Activated naive CD4-positive, alpha-beta T cell treated with anti-CD3 and anti-CD28 coated beads, Interleukin-2, amount 50 U/mL, for 72 hours (primary cell): ENCODE data around the gene DAND5. TPM values are rescaled to one million over a fixed set of nuclear protein-coding genes. Genes with fewer than 3 reads are reported as not detected.
"Not testable (repeated sequence)": the region's sequence is repeated elsewhere in the genome, so short reads cannot be mapped to it uniquely, and the experiment has no call there.

Experiments used
- ATAC-seq, 2 donors: fragments of 150-1000 bp; cut with Tn5 transposase; 2 replicates each; pipeline ENCODE4 v1.10.0; 2021; ENCODE audit warnings: mild to moderate bottlenecking in 2 of 2, moderate library complexity in 2 of 2
- DNase-seq, 2 donors: peaks; one replicate each; pipeline ENCODE4 v3.0.0; 2021 to 2022; ENCODE audit warnings: low spot score in 2 of 2
- H3K27ac Mint-ChIP-seq, 2 donors: one replicate each; pipeline ENCODE4 v1.8.0; 2022; ENCODE audit warnings: mild to moderate bottlenecking in 2 of 2, mixed read lengths in 2 of 2
- H3K36me3 Mint-ChIP-seq, 2 donors: one replicate each; pipeline ENCODE4 v1.8.0; 2022; ENCODE audit warnings: mixed read lengths in 2 of 2
- H3K9me3 Mint-ChIP-seq, 2 donors: one replicate each; pipeline ENCODE4 v1.8.0; 2022; ENCODE audit warnings: mixed read lengths in 2 of 2
- total RNA-seq, 2 donors: library from RNA; stranded (reverse); gene quantifications; one replicate each; pipeline ENCODE4 v1.2.3, GENCODE V29; 2022

DAND5 gene
- total RNA-seq, 2 donors from 2014 or later: 0.31 to 1.3 TPM

- ATAC-seq (no peak), DNase-seq (no peak)
- H3K36me3 Mint-ChIP-seq: peaks cover 48 to 65% of the 10 kb centered on the region in 2 donors
- H3K27ac Mint-ChIP-seq: peak overlapping the region; percentile 97 to 99
- no peaks in the 10 kb centered on the region for H3K9me3 Mint-ChIP-seq
Observed at GRCh38 chr19:12940897-12941296, 28.5 kb upstream of the DAND5 start.

- peak overlapping the region; percentile 42 to 79 for H3K27ac Mint-ChIP-seq
- DNase-seq (no peak), ATAC-seq (no peak)
- peaks cover 58 to 75% of the 10 kb centered on the region in 2 donors for H3K36me3 Mint-ChIP-seq
- H3K9me3 Mint-ChIP-seq: no peaks in the 10 kb centered on the region
Observed at GRCh38 chr19:12943437-12944044, 25.8 kb upstream of the DAND5 start.

DNA sequence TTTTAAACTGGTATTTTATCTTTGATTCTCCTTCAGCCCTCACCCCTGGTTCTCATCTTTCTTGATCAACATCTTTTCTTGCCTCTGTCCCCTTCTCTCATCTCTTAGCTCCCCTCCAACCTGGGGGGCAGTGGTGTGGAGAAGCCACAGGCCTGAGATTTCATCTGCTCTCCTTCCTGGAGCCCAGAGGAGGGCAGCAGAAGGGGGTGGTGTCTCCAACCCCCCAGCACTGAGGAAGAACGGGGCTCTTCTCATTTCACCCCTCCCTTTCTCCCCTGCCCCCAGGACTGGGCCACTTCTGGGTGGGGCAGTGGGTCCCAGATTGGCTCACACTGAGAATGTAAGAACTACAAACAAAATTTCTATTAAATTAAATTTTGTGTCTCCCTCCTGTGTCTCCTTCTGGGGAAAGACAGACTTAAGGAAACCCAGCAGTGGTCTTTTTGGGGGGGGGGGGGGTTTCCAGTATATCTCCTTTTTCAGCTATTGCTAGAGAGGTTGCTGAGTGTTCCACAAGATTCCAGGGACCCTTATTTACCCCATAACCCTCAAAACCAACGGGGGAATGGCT lies 25.2 kb upstream of the DAND5 start:
- H3K9me3 Mint-ChIP-seq: no peaks in the 10 kb centered on the region
- ATAC-seq (no peak), DNase-seq (no peak)
- H3K27ac Mint-ChIP-seq: peak overlapping the region; percentile 97 to 100
- H3K36me3 Mint-ChIP-seq: peaks cover 52 to 69% of the 10 kb centered on the region in 2 donors

DNA sequence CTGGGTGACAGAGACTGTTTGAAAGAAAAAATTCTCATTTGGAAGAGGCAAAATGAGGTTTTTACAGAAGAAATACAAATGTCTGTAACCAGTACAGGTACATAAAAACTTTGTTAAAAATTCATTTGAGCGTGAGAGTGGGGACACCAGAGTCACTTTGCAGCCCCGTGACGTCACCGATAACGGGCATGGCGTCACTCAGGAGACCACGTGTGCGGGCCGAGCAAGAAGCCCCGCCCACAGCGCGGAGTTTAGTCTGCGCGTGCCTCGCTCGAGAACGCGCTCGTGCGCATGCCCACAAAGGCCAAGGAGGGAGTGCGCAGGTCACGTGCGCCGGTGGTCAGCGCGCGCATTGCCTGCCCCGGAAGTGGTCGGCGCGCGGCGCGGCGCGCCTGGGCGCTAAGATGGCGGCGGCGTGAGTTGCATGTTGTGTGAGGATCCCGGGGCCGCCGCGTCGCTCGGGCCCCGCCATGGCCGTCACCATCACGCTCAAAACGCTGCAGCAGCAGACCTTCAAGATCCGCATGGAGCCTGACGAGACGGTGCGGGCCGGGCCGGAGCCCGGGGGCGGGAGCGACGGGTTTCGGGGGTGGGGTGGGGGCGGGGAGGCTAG lies 23.8 kb upstream of the DAND5 start, which contains the start of gene RAD23A:
Gene RAD23A, plus strand, starts transcription at position 384 of the 613 bp plus-strand sequence. Its CDS starts 87 bp downstream, at position 471.
- ATAC-seq: peak; percentile 75 to 76
- DNase-seq: peak; percentile 98 to 99
- Mint-ChIP-seq H3K9me3 (no peaks in the 10 kb centered on the region), H3K27ac (peak within 1 kb of the TSS; percentile 97 to 100), H3K36me3 (peaks cover 49 to 68% of the 10 kb centered on the region in 2 donors)

GRCh38 chr19:12946092-12946721 lies 23.2 kb upstream of the DAND5 start:
- Mint-ChIP-seq H3K36me3 (peaks cover 45 to 61% of the 10 kb centered on the region in 2 donors), H3K9me3 (no peaks in the 10 kb centered on the region), H3K27ac (peak overlapping the region; percentile 97 to 98)
- peak; percentile 43 to 58 for ATAC-seq
- DNase-seq: peak in 1 of 2 donors; percentile 59

DNA sequence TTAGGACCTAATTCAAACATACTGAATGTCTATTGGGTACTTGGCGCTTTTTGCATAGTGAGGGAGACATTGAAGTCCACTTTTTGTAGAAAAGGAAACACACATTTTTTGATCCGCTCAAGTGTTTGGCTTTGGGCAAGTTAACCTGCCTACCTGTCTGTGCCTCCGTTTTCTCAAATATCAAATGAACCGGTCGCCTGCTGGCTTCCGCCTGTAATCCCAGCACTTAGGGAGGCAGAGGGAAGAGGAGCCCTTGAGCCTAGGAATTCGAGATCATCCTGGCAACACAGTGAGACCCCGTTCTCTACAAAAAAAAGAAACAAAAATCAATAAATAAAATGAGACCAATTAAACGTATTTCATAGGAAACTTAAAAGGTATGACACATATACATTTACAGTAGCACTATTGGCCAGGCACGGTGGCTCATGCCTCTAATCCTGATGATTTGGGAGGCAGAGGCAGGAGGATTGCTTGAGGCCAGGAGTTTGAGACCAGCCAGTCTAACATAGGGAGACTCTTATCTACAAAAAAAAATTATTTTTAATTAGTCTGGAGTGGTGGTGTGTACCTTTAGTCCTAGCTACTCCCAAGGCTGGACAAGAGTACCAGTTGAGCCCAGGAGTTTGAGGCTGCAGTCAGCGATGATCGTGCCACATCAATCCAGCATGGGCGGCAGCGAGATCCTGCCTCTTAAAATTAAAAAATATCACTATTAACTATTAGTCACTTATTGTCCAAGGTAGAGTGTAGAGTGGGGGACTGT lies 22.5 kb upstream of the DAND5 start:
- no peak for ATAC-seq
- peaks cover 45 to 60% of the 10 kb centered on the region in 2 donors for H3K36me3 Mint-ChIP-seq
- H3K27ac Mint-ChIP-seq: peak overlapping the region; percentile 97 to 98
- H3K9me3 Mint-ChIP-seq: no peaks in the 10 kb centered on the region
- DNase-seq: no peak

- ATAC-seq: no peak
- no peaks in the 10 kb centered on the region for H3K9me3 Mint-ChIP-seq
- peaks cover 45 to 58% of the 10 kb centered on the region in 2 donors for H3K36me3 Mint-ChIP-seq
- DNase-seq: no peak
- H3K27ac Mint-ChIP-seq: peak overlapping the region; percentile 53 to 98
Observed at GRCh38 chr19:12947702-12948611, 21.4 kb upstream of the DAND5 start.

- Mint-ChIP-seq H3K27ac (peak overlapping the region; percentile 53 to 77), H3K9me3 (no peaks in the 10 kb centered on the region), H3K36me3 (peaks cover 37 to 51% of the 10 kb centered on the region in 2 donors)
- ATAC-seq: no peak
- DNase-seq: no peak
Observed at GRCh38 chr19:12948612-12949362, 20.6 kb upstream of the DAND5 start.

DNA sequence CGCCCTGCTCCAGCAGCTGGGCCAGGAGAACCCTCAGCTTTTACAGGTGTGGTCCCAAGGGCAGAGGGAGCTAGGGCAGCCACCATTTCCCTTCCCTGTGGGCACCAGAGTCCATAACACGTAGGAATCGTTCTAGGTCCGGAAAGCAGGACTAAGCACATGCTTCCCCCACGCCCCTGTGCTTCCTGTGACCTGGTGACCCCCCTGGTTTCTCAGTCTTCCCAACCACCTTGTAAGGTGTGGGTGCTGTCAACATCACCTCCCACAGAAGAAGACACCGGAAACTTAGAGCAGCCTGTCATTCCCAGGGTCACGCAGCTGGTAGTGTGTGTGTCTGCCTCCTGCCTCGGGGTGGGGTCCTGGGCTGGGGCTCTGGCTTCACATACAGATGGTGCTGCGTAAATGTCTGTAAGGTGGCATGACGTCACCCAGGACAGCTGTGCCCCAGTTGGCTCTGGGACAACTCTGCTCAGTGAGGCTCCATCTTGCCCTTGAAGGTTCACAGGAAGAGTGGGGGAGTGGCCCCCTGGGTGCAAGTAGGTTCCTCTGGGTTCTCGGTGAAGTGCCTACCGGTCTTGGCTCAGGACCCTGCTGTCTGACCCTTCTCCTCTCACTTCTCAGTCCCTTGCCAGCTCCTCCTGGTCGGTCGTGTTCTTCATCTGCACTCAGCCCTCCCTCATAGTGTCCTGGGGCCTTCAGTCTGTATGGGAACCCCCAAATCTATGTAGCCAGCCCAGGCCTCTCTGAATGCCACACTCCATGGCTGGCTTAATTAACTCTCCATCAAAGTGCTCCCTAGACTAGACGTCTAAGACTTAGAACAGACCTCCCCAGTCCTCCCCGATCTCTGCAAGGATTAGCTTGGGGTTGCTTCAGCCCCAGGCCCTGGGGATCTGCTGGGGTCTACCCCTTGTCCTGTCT lies 19.8 kb upstream of the DAND5 start:
- DNase-seq: no peak
- no peak for ATAC-seq
- H3K27ac Mint-ChIP-seq: peak overlapping the region; percentile 58 to 92
- no peaks in the 10 kb centered on the region for H3K9me3 Mint-ChIP-seq
- peaks cover 36 to 50% of the 10 kb centered on the region in 2 donors for H3K36me3 Mint-ChIP-seq

DNA sequence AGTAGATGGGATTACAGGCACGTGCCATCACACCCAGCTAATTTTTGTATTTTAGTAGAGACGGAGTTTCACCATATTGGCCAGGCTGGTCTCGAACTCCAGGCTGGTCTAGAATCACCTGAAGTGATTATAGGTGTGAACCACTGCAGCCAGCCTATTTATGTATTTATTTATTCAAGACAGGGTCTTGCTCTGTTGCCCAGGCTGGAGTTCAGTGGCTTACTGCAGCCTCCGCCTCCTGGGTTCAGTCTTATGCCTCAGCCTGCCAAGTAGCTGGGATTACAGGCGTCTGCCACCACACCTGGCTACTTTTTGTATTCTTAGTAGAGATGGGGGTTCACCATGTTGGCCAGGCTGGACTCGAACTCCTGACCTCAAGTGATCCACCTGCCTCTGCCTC lies 17.3 kb upstream of the DAND5 start:
- peaks cover 15 to 46% of the 10 kb centered on the region in 2 donors for H3K36me3 Mint-ChIP-seq
- peak overlapping the region in 1 of 2 donors; percentile 11 for H3K27ac Mint-ChIP-seq
- not testable (repeated sequence) for H3K9me3 Mint-ChIP-seq

DNA sequence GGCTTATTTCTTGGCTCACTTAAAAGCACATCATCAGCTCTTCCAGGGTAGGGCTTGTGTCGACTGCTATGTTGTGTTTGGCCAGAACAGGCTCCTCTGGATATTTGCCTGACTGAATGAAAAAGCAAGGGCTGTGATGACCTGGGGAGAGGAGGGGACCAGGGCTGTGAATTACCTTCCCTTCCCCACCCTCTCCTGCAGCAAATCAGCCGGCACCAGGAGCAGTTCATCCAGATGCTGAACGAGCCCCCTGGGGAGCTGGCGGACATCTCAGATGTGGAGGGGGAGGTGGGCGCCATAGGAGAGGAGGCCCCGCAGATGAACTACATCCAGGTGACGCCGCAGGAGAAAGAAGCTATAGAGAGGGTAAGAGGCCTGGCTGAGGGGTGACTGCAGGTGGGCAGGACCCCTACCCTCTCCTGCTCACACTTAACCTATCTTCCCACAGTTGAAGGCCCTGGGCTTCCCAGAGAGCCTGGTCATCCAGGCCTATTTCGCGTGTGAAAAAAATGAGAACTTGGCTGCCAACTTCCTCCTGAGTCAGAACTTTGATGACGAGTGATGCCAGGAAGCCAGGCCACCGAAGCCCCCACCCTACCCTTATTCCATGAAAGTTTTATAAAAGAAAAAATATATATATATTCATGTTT lies 16.8 kb upstream of the DAND5 start:
- Mint-ChIP-seq H3K27ac (peak overlapping the region in 1 of 2 donors; percentile 55), H3K9me3 (no peaks in the 10 kb centered on the region), H3K36me3 (peaks cover 13 to 46% of the 10 kb centered on the region in 2 donors)
- DNase-seq (no peak), ATAC-seq (no peak)

More for the DNA sequence above, 17.3 kb upstream of the DAND5 start:
- DNase-seq, ATAC-seq: not testable (repeated sequence)

DNA sequence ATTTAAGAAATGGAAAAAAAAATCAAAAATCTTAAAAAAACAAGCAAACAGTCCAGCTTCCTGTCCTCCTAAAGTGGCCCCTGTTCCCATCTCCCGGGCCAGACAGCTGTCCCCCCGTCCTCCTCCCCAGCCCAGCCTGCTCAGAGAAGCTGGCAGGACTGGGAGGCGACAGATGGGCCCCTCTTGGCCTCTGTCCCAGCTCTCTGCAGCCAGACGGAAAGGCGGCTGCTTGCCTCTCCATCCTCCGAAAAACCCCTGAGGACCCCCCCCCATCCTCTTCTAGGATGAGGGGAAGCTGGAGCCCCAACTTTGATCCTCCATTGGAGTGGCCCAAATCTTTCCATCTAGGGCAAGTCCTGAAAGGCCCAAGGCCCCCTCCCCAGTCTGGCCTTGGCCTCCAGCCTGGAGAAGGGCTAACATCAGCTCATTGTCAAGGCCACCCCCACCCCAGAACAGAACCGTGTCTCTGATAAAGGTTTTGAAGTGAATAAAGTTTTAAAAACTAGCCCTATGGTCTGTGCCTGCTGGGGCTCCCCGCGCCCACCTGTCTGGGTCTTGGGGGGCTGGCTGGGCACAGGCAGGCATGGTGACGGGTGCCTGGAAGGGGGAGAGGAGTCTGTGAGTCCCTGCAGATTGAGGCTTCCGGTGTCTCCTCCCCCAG lies 16.1 kb upstream of the DAND5 start:
- ATAC-seq (no peak), DNase-seq (no peak)
- H3K27ac Mint-ChIP-seq: no peak overlapping the region
- peaks cover 11 to 45% of the 10 kb centered on the region in 2 donors for H3K36me3 Mint-ChIP-seq
- H3K9me3 Mint-ChIP-seq: no peaks in the 10 kb centered on the region
